K562 (cell line): ENCODE data around the gene YPEL5. TPM values are rescaled to one million over a fixed set of nuclear protein-coding genes. Genes with fewer than 3 reads are reported as not detected.
A peak's percentile ranks its signal among the peaks of the same experiment; 100 is the strongest.

Source experiments
- ADNP ChIP-seq: fragments of 200-800 bp; sonication (Bioruptor generic); IDR thresholded peaks from 2 replicates; pipeline ENCODE4 v1.6.1; 2016; ENCODE audit warnings: missing genetic modification characterization, missing compliant biosample characterization
- BDP1 ChIP-seq: IDR thresholded peaks from 3 replicates; pipeline ENCODE4 v1.6.1; 2011; ENCODE audit not compliant: insufficient read length, insufficient read depth
- CREM ChIP-seq: IDR thresholded peaks from 2 replicates; pipeline ENCODE4 v1.6.1; 2014; ENCODE audit warnings: antibody characterized with exemption, low read depth
- MAFK ChIP-seq: IDR thresholded peaks from 2 replicates; pipeline ENCODE4 v1.6.1; 2011; ENCODE audit warnings: low read length, improper control_type of control experiment
- MED1 ChIP-seq: sonication (generic); formaldehyde crosslinking; IDR thresholded peaks from 2 replicates; pipeline ENCODE4 v1.8.1; 2023; ENCODE audit warnings: missing genetic modification reagents, borderline replicate concordance
- RFX1 ChIP-seq: fragments of 450-650 bp; IDR thresholded peaks from 2 replicates; pipeline ENCODE4 v1.6.1; 2016; ENCODE audit warnings: mild to moderate bottlenecking, moderate library complexity
- SREBF2 ChIP-seq: sonication (generic); formaldehyde crosslinking; IDR thresholded peaks from 2 replicates; pipeline ENCODE4 v1.4.0; 2020; ENCODE audit warnings: mild to moderate bottlenecking, missing genetic modification reagents
- ZKSCAN1 ChIP-seq: fragments of 150-350 bp; IDR thresholded peaks from 2 replicates; pipeline ENCODE4 v1.6.1; 2016; ENCODE audit warnings: low read depth, low read length
- ZNF586 ChIP-seq: fragments of 450-650 bp; formaldehyde crosslinking; conservative IDR thresholded peaks from 2 replicates; pipeline ENCODE4 v1.4.0; 2020; ENCODE audit warnings: mild to moderate bottlenecking, moderate library complexity
- polyA plus RNA-seq, 8 experiments: library from polyadenylated mRNA; depleted of rRNA in 4 of 8; stranded (reverse) in 5 of 8; unstranded in 3 of 8; fragments of >200 nt; fragmentation: Nextera tagmentation in 2 of 8; fragmentation: Illumina TruSeq in 1 of 8; extraction: Ambion mirVana in 2 of 8; extraction: Trizol in 1 of 8; gene quantifications; 2 replicates each; pipeline versions ENCODE4 v1.2.1 to v1.2.3, GENCODE V29; 2011 to 2014; ENCODE audit warnings: inconsistent platforms in 1 of 8, missing spikeins in 1 of 8
- total RNA-seq, 7 experiments: library from RNA; depleted of rRNA in 6 of 7; stranded (reverse); fragments of >200 nt in 6 of 7; fragmentation: Illumina TruSeq in 2 of 7; extraction: Trizol in 2 of 7; gene quantifications; 2 replicates each; pipeline versions ENCODE4 v1.2.1 to v1.2.3, GENCODE V29; 2011 to 2021; ENCODE audit warnings: low replicate concordance in 1 of 7
- TF ChIP-seq, protein P1 (sequence below): fragments of 450-650 bp; IDR thresholded peaks from 2 replicates; pipeline ENCODE4 v1.6.1; 2017; ENCODE audit warnings: mild to moderate bottlenecking, moderate library complexity
- TF ChIP-seq, protein P2 (sequence below): sonication (generic); formaldehyde crosslinking; IDR thresholded peaks from 2 replicates; pipeline ENCODE4 v1.8.0; 2023; ENCODE audit warnings: mild to moderate bottlenecking, missing genetic modification reagents
- TF ChIP-seq, protein P3 (sequence below): fragments of 450-650 bp; IDR thresholded peaks from 2 replicates; pipeline ENCODE4 v1.6.1; 2017; ENCODE audit warnings: antibody characterized with exemption, mild to moderate bottlenecking
- TF ChIP-seq, protein P4 (sequence below): fragments of 450-650 bp; IDR thresholded peaks from 2 replicates; pipeline ENCODE4 v1.6.1; 2016; ENCODE audit warnings: borderline replicate concordance
- TF ChIP-seq, protein P5 (sequence below): fragments of 250-450 bp; sonication (Bioruptor Pico); IDR thresholded peaks from 2 replicates; pipeline ENCODE4 v1.8.0; 2021; ENCODE audit warnings: mild to moderate bottlenecking, moderate library complexity

YPEL5 gene
- total and polyA plus RNA-seq, 9 of the 15 experiments (the other 6 are each of a cell fraction or from before 2014, with no cell fraction given), result 5.4 to 34.4 (median 12.3) TPM

DNA sequence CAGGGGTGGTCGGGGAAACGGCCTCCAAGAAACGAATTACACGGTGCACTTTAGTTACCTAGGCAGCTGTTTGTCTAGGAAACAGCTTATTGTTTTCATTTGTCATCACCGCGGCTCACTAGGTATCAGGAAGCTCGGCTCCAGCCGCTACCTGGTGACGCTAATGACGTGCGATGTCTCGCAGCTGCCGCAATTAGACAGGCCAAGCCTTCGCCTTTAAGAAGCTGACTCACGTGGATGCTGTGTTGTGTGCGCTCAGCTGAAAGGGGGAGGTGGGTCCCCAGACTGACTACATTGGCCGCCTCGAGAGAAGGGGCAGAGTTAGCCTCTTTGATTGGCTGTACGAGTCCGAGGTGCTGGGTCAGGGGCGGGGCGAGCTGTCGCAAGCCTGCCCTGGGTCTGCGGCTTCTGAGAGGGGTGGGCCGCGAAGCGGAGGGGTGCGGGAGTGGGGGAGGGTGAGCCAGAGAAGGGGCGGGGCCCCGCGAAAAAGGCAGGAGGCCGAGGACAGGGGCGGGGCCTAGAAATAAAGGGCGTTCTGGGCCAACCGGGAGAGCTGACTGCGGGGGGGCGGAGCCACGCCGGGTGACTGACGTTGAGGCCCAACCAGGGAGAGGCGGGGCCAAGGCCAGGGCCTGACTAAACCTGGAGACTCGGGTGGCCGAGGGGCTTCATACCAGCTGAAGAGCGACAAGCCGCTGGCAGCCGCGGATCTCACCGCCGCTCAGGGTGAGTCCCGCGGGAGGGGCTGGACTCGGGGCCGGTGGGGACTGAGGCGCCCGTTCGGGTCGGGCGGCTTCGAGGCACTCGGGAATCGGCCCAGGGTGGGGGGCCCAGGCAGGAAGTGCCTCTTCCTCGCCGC, at the start of gene YPEL5 (continued):
- TF ChIP-seq BDP1, result no peak
- peak; percentile 89 for TF ChIP-seq CREM
- no peak for TF ChIP-seq ZNF586
- TF ChIP-seq, protein P1, sequence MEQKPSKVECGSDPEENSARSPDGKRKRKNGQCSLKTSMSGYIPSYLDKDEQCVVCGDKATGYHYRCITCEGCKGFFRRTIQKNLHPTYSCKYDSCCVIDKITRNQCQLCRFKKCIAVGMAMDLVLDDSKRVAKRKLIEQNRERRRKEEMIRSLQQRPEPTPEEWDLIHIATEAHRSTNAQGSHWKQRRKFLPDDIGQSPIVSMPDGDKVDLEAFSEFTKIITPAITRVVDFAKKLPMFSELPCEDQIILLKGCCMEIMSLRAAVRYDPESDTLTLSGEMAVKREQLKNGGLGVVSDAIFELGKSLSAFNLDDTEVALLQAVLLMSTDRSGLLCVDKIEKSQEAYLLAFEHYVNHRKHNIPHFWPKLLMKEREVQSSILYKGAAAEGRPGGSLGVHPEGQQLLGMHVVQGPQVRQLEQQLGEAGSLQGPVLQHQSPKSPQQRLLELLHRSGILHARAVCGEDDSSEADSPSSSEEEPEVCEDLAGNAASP, result no peak
- TF ChIP-seq, protein P2, sequence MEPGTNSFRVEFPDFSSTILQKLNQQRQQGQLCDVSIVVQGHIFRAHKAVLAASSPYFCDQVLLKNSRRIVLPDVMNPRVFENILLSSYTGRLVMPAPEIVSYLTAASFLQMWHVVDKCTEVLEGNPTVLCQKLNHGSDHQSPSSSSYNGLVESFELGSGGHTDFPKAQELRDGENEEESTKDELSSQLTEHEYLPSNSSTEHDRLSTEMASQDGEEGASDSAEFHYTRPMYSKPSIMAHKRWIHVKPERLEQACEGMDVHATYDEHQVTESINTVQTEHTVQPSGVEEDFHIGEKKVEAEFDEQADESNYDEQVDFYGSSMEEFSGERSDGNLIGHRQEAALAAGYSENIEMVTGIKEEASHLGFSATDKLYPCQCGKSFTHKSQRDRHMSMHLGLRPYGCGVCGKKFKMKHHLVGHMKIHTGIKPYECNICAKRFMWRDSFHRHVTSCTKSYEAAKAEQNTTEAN (CRISPR knock-in tag), result no peak
- no peak for TF ChIP-seq SREBF2
- TF ChIP-seq, protein P3, sequence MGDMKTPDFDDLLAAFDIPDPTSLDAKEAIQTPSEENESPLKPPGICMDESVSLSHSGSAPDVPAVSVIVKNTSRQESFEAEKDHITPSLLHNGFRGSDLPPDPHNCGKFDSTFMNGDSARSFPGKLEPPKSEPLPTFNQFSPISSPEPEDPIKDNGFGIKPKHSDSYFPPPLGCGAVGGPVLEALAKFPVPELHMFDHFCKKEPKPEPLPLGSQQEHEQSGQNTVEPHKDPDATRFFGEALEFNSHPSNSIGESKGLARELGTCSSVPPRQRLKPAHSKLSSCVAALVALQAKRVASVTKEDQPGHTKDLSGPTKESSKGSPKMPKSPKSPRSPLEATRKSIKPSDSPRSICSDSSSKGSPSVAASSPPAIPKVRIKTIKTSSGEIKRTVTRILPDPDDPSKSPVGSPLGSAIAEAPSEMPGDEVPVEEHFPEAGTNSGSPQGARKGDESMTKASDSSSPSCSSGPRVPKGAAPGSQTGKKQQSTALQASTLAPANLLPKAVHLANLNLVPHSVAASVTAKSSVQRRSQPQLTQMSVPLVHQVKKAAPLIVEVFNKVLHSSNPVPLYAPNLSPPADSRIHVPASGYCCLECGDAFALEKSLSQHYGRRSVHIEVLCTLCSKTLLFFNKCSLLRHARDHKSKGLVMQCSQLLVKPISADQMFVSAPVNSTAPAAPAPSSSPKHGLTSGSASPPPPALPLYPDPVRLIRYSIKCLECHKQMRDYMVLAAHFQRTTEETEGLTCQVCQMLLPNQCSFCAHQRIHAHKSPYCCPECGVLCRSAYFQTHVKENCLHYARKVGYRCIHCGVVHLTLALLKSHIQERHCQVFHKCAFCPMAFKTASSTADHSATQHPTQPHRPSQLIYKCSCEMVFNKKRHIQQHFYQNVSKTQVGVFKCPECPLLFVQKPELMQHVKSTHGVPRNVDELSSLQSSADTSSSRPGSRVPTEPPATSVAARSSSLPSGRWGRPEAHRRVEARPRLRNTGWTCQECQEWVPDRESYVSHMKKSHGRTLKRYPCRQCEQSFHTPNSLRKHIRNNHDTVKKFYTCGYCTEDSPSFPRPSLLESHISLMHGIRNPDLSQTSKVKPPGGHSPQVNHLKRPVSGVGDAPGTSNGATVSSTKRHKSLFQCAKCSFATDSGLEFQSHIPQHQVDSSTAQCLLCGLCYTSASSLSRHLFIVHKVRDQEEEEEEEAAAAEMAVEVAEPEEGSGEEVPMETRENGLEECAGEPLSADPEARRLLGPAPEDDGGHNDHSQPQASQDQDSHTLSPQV, result no peak
- TF ChIP-seq MAFK, result peak; percentile 61
- TF ChIP-seq ADNP (tag), result no peak
- TF ChIP-seq MED1, result no peak
- peak; percentile 59 for TF ChIP-seq RFX1
- TF ChIP-seq, protein P4, sequence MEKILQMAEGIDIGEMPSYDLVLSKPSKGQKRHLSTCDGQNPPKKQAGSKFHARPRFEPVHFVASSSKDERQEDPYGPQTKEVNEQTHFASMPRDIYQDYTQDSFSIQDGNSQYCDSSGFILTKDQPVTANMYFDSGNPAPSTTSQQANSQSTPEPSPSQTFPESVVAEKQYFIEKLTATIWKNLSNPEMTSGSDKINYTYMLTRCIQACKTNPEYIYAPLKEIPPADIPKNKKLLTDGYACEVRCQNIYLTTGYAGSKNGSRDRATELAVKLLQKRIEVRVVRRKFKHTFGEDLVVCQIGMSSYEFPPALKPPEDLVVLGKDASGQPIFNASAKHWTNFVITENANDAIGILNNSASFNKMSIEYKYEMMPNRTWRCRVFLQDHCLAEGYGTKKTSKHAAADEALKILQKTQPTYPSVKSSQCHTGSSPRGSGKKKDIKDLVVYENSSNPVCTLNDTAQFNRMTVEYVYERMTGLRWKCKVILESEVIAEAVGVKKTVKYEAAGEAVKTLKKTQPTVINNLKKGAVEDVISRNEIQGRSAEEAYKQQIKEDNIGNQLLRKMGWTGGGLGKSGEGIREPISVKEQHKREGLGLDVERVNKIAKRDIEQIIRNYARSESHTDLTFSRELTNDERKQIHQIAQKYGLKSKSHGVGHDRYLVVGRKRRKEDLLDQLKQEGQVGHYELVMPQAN, result peak; percentile 71; the same call in 1 of the 2 replicates
- TF ChIP-seq ZKSCAN1, result no peak
- TF ChIP-seq, protein P5, sequence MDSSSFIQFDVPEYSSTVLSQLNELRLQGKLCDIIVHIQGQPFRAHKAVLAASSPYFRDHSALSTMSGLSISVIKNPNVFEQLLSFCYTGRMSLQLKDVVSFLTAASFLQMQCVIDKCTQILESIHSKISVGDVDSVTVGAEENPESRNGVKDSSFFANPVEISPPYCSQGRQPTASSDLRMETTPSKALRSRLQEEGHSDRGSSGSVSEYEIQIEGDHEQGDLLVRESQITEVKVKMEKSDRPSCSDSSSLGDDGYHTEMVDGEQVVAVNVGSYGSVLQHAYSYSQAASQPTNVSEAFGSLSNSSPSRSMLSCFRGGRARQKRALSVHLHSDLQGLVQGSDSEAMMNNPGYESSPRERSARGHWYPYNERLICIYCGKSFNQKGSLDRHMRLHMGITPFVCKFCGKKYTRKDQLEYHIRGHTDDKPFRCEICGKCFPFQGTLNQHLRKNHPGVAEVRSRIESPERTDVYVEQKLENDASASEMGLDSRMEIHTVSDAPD, result no peak
